ENCODE results near the gene LRP1B.

GRCh38 chr2:140307532-140307931 is 1823.3 kb downstream of the LRP1B start:
- TF ChIP-seq CTCF (IDR thresholded peaks at IDR 0.05) (no peak), POLR2AphosphoS5 (IDR thresholded peaks at IDR 0.05; ENCODE audit: insufficient read depth in 1 of 2, low read depth in 1 of 2) (no peak)

Data from vagina (tissue), 2 donors.